KMS-11 (cell line): ENCODE data around the gene PAOX.

Source experiments
- H2AFZ ChIP-seq: fragments of 200-600 bp; sonication (generic); 2 replicates; pipeline ENCODE4 v1.6.1; 2016; ENCODE audit warnings: antibody characterized with exemption, mixed run types, low read depth
- H3K27ac ChIP-seq: fragments of 200-600 bp; sonication (generic); 2 replicates; pipeline ENCODE4 v1.6.1; 2016; ENCODE audit warnings: mild to moderate bottlenecking, mixed run types
- H3K27me3 ChIP-seq: fragments of 200-600 bp; sonication (generic); 2 replicates; pipeline ENCODE4 v1.6.1; 2017; ENCODE audit warnings: mild to moderate bottlenecking, low read depth, mixed run types, moderate library complexity; ENCODE audit not compliant: insufficient read depth
- H3K36me3 ChIP-seq: fragments of 200-600 bp; sonication (generic); 2 replicates; pipeline ENCODE4 v1.6.1; 2017; ENCODE audit warnings: mild to moderate bottlenecking, mixed run types; ENCODE audit not compliant: insufficient read depth
- H3K4me1 ChIP-seq: fragments of 200-600 bp; sonication (generic); 2 replicates; pipeline ENCODE4 v1.6.1; 2016; ENCODE audit warnings: mild to moderate bottlenecking, low read depth, mixed run types; ENCODE audit not compliant: poor library complexity, severe bottlenecking
- H3K4me2 ChIP-seq: fragments of 200-600 bp; sonication (generic); 2 replicates; pipeline ENCODE4 v1.7.0; 2016; ENCODE audit warnings: mild to moderate bottlenecking, mixed run types
- H3K4me3 ChIP-seq: fragments of 200-600 bp; sonication (generic); IDR thresholded peaks from 2 replicates; pipeline ENCODE4 v1.6.1; 2017; ENCODE audit warnings: low read depth, low read length, mixed read lengths; ENCODE audit not compliant: insufficient read depth
- H3K79me2 ChIP-seq: fragments of 200-600 bp; sonication (generic); 2 replicates; pipeline ENCODE4 v1.6.1; 2016; ENCODE audit warnings: low read depth, mixed run types; ENCODE audit not compliant: insufficient read depth
- H3K9ac ChIP-seq: fragments of 200-600 bp; sonication (generic); 2 replicates; pipeline ENCODE4 v1.6.1; 2016; ENCODE audit warnings: mild to moderate bottlenecking, mixed run types
- H4K20me1 ChIP-seq: fragments of 200-600 bp; sonication (generic); 2 replicates; pipeline ENCODE4 v1.6.1; 2016; ENCODE audit warnings: mild to moderate bottlenecking, mixed run types; ENCODE audit not compliant: insufficient read depth
- CTCF ChIP-seq: fragments of 200-600 bp; sonication (generic); conservative IDR thresholded peaks from 2 replicates; pipeline ENCODE4 v1.6.1; 2017; ENCODE audit warnings: low read depth, mild to moderate bottlenecking, antibody characterized with exemption, low read length, moderate library complexity, mixed read lengths

Gene PAOX

DNA sequence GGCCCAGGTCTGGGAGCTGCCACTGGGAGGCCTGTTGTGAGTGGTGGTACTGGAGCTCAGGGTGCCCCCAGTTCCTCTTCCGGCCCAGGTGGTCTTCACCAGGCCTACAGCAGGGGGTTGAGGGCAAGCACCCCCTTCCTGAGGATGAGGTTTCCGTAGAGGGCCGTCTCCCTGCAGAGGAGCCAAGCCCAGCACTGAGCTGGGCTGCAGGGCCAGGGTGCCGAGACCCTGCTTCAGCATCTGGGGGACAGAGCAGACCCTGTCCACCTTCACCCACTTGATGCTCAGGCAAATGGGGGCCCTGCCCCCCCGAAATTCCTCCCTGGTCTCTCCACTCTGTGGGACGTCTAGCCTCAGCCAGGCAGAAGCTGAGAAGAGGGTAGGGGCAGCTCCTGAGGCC lies 23.8 kb upstream of the PAOX start:
- Histone ChIP-seq H3K4me3 (no peak overlapping the region), H3K9ac (no peak overlapping the region)

DNA sequence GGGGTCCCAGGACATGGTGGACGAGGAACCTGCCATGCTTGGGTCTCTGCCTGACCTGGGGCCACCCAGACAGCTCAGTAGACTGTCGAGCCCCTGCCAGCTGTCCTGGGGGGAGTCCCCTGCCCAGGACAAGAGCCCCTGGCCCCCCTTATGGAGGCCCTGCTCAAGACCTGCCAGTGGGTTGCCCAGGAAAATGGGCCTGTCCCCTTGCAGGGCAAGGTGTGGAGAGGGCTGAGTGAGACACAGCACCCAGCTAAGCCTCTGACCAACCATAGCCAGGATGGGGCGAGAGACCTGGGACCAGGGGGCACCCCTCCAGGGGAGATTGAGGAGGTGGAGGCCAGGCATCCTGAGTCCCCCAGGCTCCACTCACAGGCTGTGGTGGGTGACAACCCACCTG lies 23.1 kb upstream of the PAOX start:
- Histone ChIP-seq H3K27me3 (no peaks in the 10 kb centered on the region), H3K4me3 (no peak overlapping the region), H3K4me1 (no peaks in the 10 kb centered on the region), H4K20me1 (no peaks in the 10 kb centered on the region), H3K36me3 (no peaks in the 10 kb centered on the region), H3K27ac (no peak overlapping the region), H2AFZ (no peak overlapping the region), H3K9ac (no peak overlapping the region), H3K79me2 (no peaks in the 10 kb centered on the region), H3K4me2 (no peak overlapping the region)
- TF ChIP-seq CTCF, result no peak

More for the DNA sequence above, 23.8 kb upstream of the PAOX start:
- Histone ChIP-seq H3K79me2 (no peaks in the 10 kb centered on the region), H3K27me3 (no peaks in the 10 kb centered on the region), H4K20me1 (no peaks in the 10 kb centered on the region), H3K4me2 (no peak overlapping the region), H3K4me1 (no peaks in the 10 kb centered on the region), H2AFZ (no peak overlapping the region), H3K27ac (no peak overlapping the region), H3K36me3 (no peaks in the 10 kb centered on the region)
- TF ChIP-seq CTCF, result no peak

- H4K20me1 ChIP-seq, result no peaks in the 10 kb centered on the region
- H3K9ac ChIP-seq, result peak overlapping the region; percentile 77
- peak overlapping the region; percentile 81 for H2AFZ ChIP-seq
- no peaks in the 10 kb centered on the region for H3K79me2 ChIP-seq
- H3K4me3 ChIP-seq, result no peak overlapping the region
- H3K27ac ChIP-seq, result no peak overlapping the region
- H3K4me1 ChIP-seq, result no peaks in the 10 kb centered on the region
- TF ChIP-seq CTCF, result no peak
- peak overlapping the region; percentile 76 for H3K4me2 ChIP-seq
- no peaks in the 10 kb centered on the region for H3K27me3 ChIP-seq
- H3K36me3 ChIP-seq, result no peaks in the 10 kb centered on the region
These were observed 22.3 kb upstream of the PAOX start for GRCh38 chr10:133356549-133357284.

- Histone ChIP-seq H3K4me1 (no peaks in the 10 kb centered on the region), H3K4me2 (peak within 1 kb of the TSS; percentile 76), H3K4me3 (no peak within 1 kb of the TSS), H2AFZ (peak within 1 kb of the TSS; percentile 81), H3K9ac (peak within 1 kb of the TSS; percentile 77), H4K20me1 (no peaks in the 10 kb centered on the region), H3K36me3 (no peaks in the 10 kb centered on the region), H3K27ac (0 out of 2 replicates have a peak within 1 kb of the TSS, but pooled peaks have one; percentile 26), H3K27me3 (no peaks in the 10 kb centered on the region), H3K79me2 (no peaks in the 10 kb centered on the region)
- no peak for TF ChIP-seq CTCF
These were observed 21.5 kb upstream of the PAOX start, which contains the start of gene FUOM for GRCh38 chr10:133357285-133358161. Gene FUOM, minus strand, starts transcription at chr10:133358019. Its CDS starts 12 bp downstream, at chr10:133358007.
